Vagina (tissue), 2 donors: Measurements from ENCODE around the gene KRT4. TPM values are rescaled to one million over a fixed set of nuclear protein-coding genes. Genes with fewer than 3 reads are reported as not detected.

Experiments
- DNase-seq, 2 donors: peaks; one replicate each; pipeline ENCODE4 v3.0.0-alpha.2; 2017; ENCODE audit errors: extremely low spot score in 2 of 2
- H3K27ac ChIP-seq: fragments of 200-600 bp; sonication (generic); one replicate; pipeline ENCODE4 v1.5.1; 2019
- H3K27me3 ChIP-seq: fragments of 200-600 bp; sonication (generic); one replicate; pipeline ENCODE4 v1.5.1; 2019
- H3K36me3 ChIP-seq, 2 donors: fragments of 200-600 bp; sonication (generic); one replicate each; pipeline ENCODE4 v1.5.1; 2017 to 2019
- H3K4me1 ChIP-seq: fragments of 200-600 bp; sonication (generic); one replicate; pipeline ENCODE4 v1.5.1; 2019
- H3K4me3 ChIP-seq, 2 donors: fragments of 200-600 bp; sonication (generic); 1 replicate in 1 of 2; 2 replicates in 1 of 2; pipeline ENCODE4 v1.5.1; 2016 to 2019
- H3K9me3 ChIP-seq: fragments of 200-600 bp; sonication (generic); one replicate; pipeline ENCODE4 v1.5.1; 2019
- POLR2A ChIP-seq, 2 donors: fragments of 450-650 bp; IDR thresholded peaks; one replicate each; pipeline ENCODE4 v1.6.1; 2017; ENCODE audit warnings: antibody characterized with exemption in 2 of 2, mild to moderate bottlenecking in 2 of 2, moderate library complexity in 2 of 2
- POLR2AphosphoS5 ChIP-seq, 2 donors: sonication (generic); formaldehyde crosslinking; IDR thresholded peaks; one replicate each; pipeline ENCODE4 v1.9.0; 2017; ENCODE audit warnings: antibody characterized with exemption in 2 of 2, mild to moderate bottlenecking in 2 of 2, low read depth in 1 of 2; ENCODE audit not compliant: insufficient read depth in 1 of 2
- intact Hi-C: fragments of 100-400 bp; cut with DNase I; formaldehyde crosslinking; loops from one replicate; pipeline ENCODE4 v1.15.1; 2023
- total RNA-seq: library from RNA; depleted of rRNA; stranded (reverse); fragments of >200 nt; gene quantifications from one replicate; pipeline ENCODE4 v1.2.3, GENCODE V29; 2016
- TF ChIP-seq, protein P1 (sequence below), 3 experiments: fragments of 450-650 bp in 2 of 3; fragments of 200-600 bp in 1 of 3; sonication (generic) in 1 of 3; IDR thresholded peaks; one replicate each; pipeline ENCODE4 v1.5.1; 2017 to 2019; ENCODE audit warnings: antibody characterized with exemption in 3 of 3, mild to moderate bottlenecking in 2 of 3, moderate library complexity in 2 of 3

The KRT4 gene
- total RNA-seq, 1 donor from 2014 or later, result 354 TPM

DNA sequence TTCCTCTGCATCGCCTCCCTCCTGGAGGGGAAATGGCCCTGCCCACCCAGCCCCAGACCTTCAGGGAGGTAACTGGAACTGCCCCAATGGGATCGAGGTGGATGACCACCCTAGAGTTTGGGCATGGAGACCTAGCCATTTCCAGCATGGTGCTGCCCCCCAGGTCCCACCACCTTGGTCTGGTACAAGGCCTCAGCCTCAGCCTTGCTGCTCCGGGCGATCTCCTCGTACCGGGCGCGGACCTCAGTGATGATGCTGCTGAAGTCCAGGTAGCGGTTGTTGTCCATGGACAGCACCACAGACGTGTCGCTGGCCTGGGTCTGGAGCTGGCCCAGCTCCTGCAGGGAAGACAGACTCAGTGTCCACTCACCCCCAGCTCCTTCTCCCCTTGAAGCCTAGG lies 30.5 kb upstream of the KRT4 start:
- Histone ChIP-seq H3K4me3 (no peak overlapping the region), H3K27ac (no peak overlapping the region), H3K4me1 (no peaks in the 10 kb centered on the region), H3K36me3 (no peaks in the 10 kb centered on the region), H3K27me3 (no peaks in the 10 kb centered on the region), H3K9me3 (no peaks in the 10 kb centered on the region)
- no peak for DNase-seq
- intact Hi-C loops, result no loop called here
- no peak for TF ChIP-seq POLR2AphosphoS5 (IDR thresholded peaks at IDR 0.05; ENCODE audit: insufficient read depth in 1 of 2, low read depth in 1 of 2)
- TF ChIP-seq, protein P1, sequence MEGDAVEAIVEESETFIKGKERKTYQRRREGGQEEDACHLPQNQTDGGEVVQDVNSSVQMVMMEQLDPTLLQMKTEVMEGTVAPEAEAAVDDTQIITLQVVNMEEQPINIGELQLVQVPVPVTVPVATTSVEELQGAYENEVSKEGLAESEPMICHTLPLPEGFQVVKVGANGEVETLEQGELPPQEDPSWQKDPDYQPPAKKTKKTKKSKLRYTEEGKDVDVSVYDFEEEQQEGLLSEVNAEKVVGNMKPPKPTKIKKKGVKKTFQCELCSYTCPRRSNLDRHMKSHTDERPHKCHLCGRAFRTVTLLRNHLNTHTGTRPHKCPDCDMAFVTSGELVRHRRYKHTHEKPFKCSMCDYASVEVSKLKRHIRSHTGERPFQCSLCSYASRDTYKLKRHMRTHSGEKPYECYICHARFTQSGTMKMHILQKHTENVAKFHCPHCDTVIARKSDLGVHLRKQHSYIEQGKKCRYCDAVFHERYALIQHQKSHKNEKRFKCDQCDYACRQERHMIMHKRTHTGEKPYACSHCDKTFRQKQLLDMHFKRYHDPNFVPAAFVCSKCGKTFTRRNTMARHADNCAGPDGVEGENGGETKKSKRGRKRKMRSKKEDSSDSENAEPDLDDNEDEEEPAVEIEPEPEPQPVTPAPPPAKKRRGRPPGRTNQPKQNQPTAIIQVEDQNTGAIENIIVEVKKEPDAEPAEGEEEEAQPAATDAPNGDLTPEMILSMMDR (IDR thresholded peaks at IDR 0.05), result no peak
- no peak for TF ChIP-seq POLR2A (IDR thresholded peaks at IDR 0.05)

DNA sequence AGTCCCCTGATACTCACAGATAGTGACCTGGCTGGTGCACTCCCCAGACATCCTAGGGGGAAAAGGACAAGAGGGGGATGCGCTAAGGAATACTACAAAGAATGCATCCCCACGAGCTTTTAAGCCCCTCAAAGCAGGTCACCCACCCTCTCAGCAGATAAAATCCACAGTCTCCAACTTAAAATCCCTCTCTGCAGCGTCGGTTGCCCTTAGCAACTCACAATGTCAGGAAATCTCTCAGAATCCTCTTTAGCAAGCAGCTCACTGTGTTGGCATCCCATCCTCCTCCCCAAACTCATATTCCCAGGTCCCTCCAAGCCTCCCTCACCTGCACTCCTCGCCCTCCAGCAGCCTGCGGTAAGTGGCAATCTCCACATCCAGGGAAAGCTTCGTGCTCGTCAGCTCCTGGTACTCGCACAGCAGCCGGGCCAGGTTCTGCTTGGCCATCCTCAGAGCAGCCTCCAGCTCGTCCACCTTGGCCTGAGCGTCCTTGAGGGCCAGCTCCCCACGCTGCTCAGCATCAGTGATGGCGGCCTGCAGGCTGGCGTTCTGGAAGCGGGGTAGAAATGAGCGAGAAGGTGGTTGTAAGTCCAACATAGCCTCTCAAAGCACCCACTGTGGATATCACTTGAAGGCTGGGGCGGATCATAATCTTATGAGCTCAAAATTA lies 25.7 kb upstream of the KRT4 start:
- TF ChIP-seq, protein P1 (IDR thresholded peaks at IDR 0.05), result no peak
- no peak for TF ChIP-seq POLR2A (IDR thresholded peaks at IDR 0.05)
- no peak for TF ChIP-seq POLR2AphosphoS5 (IDR thresholded peaks at IDR 0.05; ENCODE audit: insufficient read depth in 1 of 2, low read depth in 1 of 2)
- DNase-seq, result no peak
- Histone ChIP-seq H3K4me1 (no peaks in the 10 kb centered on the region), H3K9me3 (no peaks in the 10 kb centered on the region), H3K27ac (no peak overlapping the region), H3K36me3 (no peaks in the 10 kb centered on the region), H3K4me3 (no peak overlapping the region), H3K27me3 (no peaks in the 10 kb centered on the region)
- intact Hi-C loops, result no loop called here

DNA sequence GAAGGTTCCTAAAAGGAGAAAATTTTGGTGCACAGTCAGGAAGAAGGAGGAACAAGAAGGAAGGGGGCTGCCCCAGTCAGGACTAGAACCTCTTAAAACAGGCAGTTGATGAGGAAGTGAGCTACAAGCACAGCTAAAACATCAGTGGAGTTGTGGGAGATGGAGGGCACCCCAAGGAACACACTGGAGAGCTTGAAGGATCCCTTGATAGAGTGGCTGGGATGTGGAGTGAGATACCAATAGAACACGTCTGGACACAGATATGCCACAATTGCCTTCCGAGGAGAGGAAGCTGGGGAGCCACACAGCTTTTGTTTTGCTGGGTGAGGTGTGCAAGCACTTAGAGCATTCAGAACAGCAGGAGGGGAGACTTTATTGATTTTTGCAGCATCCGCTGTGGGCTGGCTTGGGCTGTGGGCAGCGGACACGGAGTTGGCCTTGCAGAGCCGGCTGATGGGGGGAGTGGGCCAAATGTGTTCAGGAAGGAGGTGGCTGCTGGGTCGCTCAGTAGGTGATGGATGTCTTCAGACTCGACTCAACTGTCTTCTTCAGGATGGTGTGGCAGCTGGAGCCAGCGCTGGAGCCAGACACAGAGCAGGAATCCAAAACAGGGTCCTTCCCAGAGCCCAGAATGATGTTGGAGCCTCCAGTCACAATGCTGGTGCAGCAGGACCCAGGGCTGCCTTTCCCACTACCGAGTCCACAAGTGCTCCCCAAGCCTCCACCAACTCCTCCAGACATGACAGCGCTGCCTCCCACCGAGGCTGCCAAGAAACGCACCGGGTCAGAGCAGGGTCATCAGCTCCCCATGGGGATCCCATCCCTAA lies 24.9 kb upstream of the KRT4 start:
- no peaks in the 10 kb centered on the region for H3K36me3 ChIP-seq
- H3K4me1 ChIP-seq, result no peaks in the 10 kb centered on the region
- H3K4me3 ChIP-seq, result no peak overlapping the region
- H3K27ac ChIP-seq, result no peak overlapping the region
- no peak for DNase-seq
- H3K27me3 ChIP-seq, result no peaks in the 10 kb centered on the region
- no peaks in the 10 kb centered on the region for H3K9me3 ChIP-seq
- TF ChIP-seq, protein P1 (IDR thresholded peaks at IDR 0.05), result no peak
- TF ChIP-seq POLR2AphosphoS5 (IDR thresholded peaks at IDR 0.05; ENCODE audit: insufficient read depth in 1 of 2, low read depth in 1 of 2) (no peak), POLR2A (IDR thresholded peaks at IDR 0.05) (no peak)
- intact Hi-C loops, result no loop called here

DNA sequence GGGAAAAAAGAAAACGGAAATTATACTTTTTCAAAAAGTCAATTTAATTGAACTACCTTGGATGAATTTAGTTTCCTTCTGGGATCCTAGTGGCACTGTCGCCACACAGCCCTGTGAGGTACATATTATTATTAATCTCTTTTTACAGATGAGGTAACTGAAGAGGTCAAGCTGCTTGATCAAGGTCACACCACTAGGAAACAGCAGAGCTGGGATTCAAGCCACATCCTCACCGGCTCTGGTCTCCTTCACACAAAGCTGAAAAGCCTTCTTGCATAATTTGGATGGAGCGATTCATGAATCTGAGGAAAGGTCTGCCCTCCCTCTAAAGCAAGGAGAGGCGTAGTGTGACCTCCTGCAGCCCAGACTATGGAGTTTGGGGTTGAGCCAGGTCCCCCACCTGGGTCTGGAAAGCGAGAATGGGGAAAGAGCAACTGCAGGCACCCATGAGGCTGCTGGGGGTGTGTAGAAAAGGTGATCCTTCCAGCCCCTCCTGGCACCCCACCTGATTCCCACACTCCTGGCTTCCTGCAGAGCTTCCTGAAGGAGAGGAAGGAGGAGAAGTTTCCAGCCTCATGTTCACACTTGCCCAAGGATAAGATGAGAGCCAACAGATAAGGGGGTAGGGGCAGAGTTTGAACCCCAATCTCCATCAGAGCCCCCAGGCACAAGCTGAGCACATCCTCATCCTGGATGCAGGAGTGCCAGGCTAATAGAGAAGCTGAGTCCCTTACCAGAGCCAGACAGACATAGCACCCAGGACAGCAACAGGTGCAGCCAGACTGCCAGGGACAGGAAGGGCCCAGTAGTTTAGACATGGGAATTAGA lies 24.1 kb upstream of the KRT4 start:
- Histone ChIP-seq H3K27ac (no peak overlapping the region), H3K27me3 (no peaks in the 10 kb centered on the region), H3K36me3 (no peaks in the 10 kb centered on the region), H3K4me1 (no peaks in the 10 kb centered on the region), H3K4me3 (no peak overlapping the region), H3K9me3 (no peaks in the 10 kb centered on the region)
- intact Hi-C loops, result no loop called here
- TF ChIP-seq, protein P1 (IDR thresholded peaks at IDR 0.05), result no peak
- TF ChIP-seq POLR2AphosphoS5 (IDR thresholded peaks at IDR 0.05; ENCODE audit: insufficient read depth in 1 of 2, low read depth in 1 of 2), result no peak
- TF ChIP-seq POLR2A (IDR thresholded peaks at IDR 0.05), result no peak
- DNase-seq, result no peak
